ENCODE results near the gene IL13.
"Not testable (repeated sequence)": the region's sequence is repeated elsewhere in the genome, so short reads cannot be mapped to it uniquely, and the experiment has no call there.

Gene IL13

GRCh38 chr5:132657676-132658380 is at the start of gene IL13:
TSS of gene IL13 (plus strand) at chr5:132658173. CDS start at chr5:132658187, 14 bp downstream.
- DNase-seq = no peak

- DNase-seq = no peak
Measured at GRCh38 chr5:132611965-132612364, 46.0 kb upstream of the IL13 start.

- DNase-seq = no peak
Measured at GRCh38 chr5:132612846-132613245, 45.1 kb upstream of the IL13 start.

GRCh38 chr5:132621699-132622098 is 36.3 kb upstream of the IL13 start:
- DNase-seq = no peak

GRCh38 chr5:132622608-132623007 is 35.4 kb upstream of the IL13 start:
- no peak for DNase-seq

GRCh38 chr5:132627470-132627869 is 30.5 kb upstream of the IL13 start:
- no peak for DNase-seq

- no peak for DNase-seq
Measured at GRCh38 chr5:132628814-132629213, 29.2 kb upstream of the IL13 start.

- no peak for DNase-seq
Measured at GRCh38 chr5:132629230-132629944, 28.6 kb upstream of the IL13 start.

GRCh38 chr5:132633587-132633986 is 24.4 kb upstream of the IL13 start:
- DNase-seq = not testable (repeated sequence)

- no peak for DNase-seq
Measured at GRCh38 chr5:132635873-132636272, 22.1 kb upstream of the IL13 start.

- no peak for DNase-seq
Measured at GRCh38 chr5:132637241-132637640, 20.7 kb upstream of the IL13 start.

- DNase-seq = no peak
Measured at GRCh38 chr5:132639706-132640130, 18.3 kb upstream of the IL13 start.

GRCh38 chr5:132640613-132641012 is 17.4 kb upstream of the IL13 start:
- DNase-seq = no peak

GRCh38 chr5:132641241-132641723 is 16.7 kb upstream of the IL13 start:
- DNase-seq = no peak

- no peak for DNase-seq
Measured at GRCh38 chr5:132641841-132642240, 16.1 kb upstream of the IL13 start.

GRCh38 chr5:132644177-132644576 is 13.8 kb upstream of the IL13 start:
- DNase-seq = no peak

- no peak for DNase-seq
Measured at GRCh38 chr5:132646583-132647266, 11.2 kb upstream of the IL13 start.

GRCh38 chr5:132647473-132647872 is 10.5 kb upstream of the IL13 start:
- no peak for DNase-seq

GRCh38 chr5:132648355-132648754 is 9.6 kb upstream of the IL13 start:
- no peak for DNase-seq

GRCh38 chr5:132651838-132652469 is 6.0 kb upstream of the IL13 start:
- DNase-seq = no peak

GRCh38 chr5:132653716-132654115 is 4.3 kb upstream of the IL13 start:
- DNase-seq = no peak

- DNase-seq = peak; percentile 41
Measured at GRCh38 chr5:132655821-132656773, 1.9 kb upstream of the IL13 start.

All from activated naive CD4-positive, alpha-beta T cell treated with anti-CD3 and anti-CD28 coated beads, Interleukin-2, amount 50 U/mL, for 16 hours (primary cell).